HAP-1 (cell line): ENCODE data around the gene ARHGAP11A.

Experiments used
- DNase-seq, 2 experiments: peaks; one replicate each; pipeline ENCODE4 v3.0.0-alpha.2; 2016 to 2020; ENCODE audit warnings: low spot score in 2 of 2
- H3K27me3 ChIP-seq: fragments of 250-450 bp; sonication (Bioruptor Pico); 2 replicates; pipeline ENCODE4 v1.5.1; 2020; ENCODE audit warnings: low read depth, mild to moderate bottlenecking, moderate library complexity
- H3K36me3 ChIP-seq: fragments of 250-450 bp; sonication (Bioruptor Pico); replicated peaks from 2 replicates; pipeline ENCODE4 v1.5.1; 2020; ENCODE audit warnings: mild to moderate bottlenecking
- H3K4me1 ChIP-seq: fragments of 250-450 bp; sonication (Bioruptor Pico); 2 replicates; pipeline ENCODE4 v1.5.1; 2020; ENCODE audit warnings: mild to moderate bottlenecking
- H3K4me3 ChIP-seq: fragments of 250-450 bp; sonication (Bioruptor Pico); 2 replicates; pipeline ENCODE4 v1.5.1; 2020; ENCODE audit warnings: mild to moderate bottlenecking, moderate library complexity
- H3K9me3 ChIP-seq: fragments of 250-450 bp; sonication (Bioruptor Pico); 2 replicates; pipeline ENCODE4 v1.5.1; 2020; ENCODE audit warnings: mild to moderate bottlenecking, moderate library complexity
- in situ Hi-C: fragments of 300-500 bp; cut with MboI; formaldehyde crosslinking; loops from 3 replicates; pipeline ENCODE4 v1.14.3; 2020; ENCODE audit warnings: low sequenced_read_pairs, inconsistent platforms, mixed read lengths

Gene ARHGAP11A

DNA sequence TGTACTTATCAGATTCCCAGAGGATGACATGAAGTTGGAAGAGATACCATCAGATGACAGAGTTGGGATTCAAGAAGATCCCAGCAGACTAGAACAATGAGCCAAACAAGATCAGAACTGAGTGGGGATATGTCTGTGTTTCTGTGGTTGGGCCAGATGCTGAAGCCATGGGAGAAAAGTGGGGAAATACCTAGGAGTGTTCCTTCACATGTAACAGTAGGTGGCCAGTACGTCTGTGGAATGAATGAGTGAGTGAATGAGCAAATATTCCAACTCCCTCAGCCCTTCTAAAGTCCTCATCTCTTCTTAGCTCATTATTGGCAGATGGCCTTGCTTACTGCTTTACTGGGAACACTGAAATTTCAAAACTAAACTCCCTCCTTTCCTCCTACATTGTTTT is 70.3 kb downstream of the ARHGAP11A start:
- Histone ChIP-seq H3K27me3 (no peaks in the 10 kb centered on the region), H3K4me3 (no peak overlapping the region), H3K36me3 (no peaks in the 10 kb centered on the region), H3K4me1 (no peaks in the 10 kb centered on the region), H3K9me3 (no peaks in the 10 kb centered on the region)
- in situ Hi-C loops: no loop called here
- no peak for DNase-seq

DNA sequence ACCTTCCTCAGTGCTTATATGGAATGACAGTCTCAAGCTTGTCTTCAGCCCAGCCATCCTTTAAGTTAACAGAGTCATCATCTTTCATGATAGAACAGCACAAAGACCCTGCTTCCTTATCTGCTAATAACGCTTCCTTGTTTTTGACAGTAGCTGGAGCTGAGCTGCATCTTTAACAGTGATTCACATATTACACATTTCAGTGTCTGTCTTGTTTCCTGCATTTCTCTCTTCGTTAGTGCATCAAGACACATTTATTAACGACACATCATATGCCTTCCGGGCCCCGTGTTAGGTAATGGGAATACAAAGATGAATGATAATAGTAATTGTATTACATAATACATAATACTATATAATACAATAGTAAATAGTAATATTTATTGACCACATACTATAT is 72.3 kb downstream of the ARHGAP11A start:
- Histone ChIP-seq H3K4me1 (no peaks in the 10 kb centered on the region), H3K36me3 (no peaks in the 10 kb centered on the region), H3K9me3 (no peaks in the 10 kb centered on the region), H3K4me3 (no peak overlapping the region), H3K27me3 (peaks cover 2% of the 10 kb centered on the region; the same call in 1 of the 2 replicates)
- in situ Hi-C loops: no loop called here
- DNase-seq: no peak

DNA sequence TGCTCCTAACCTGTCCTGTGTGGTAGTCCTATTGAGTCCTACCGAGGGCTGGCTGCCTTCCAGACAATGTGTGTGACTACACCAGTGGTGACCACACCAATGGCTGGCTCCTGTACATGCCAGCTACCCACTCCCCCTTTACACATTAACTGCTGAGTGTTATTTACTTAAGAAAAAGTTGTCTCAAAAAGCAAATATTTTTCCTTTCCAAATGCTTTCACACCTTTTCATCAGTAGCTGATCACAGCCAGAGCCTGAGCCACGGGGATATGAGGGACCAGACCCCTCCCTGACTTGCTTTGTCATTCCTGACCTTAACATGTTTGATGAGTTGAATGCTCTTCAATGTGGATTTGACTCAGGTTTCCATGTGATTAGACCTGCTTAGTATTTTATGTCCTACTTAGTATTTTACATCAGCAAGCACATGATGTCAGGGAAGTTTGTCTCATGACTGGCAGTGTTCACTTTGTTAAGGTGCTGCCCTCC is 72.9 kb downstream of the ARHGAP11A start:
- Histone ChIP-seq H3K4me3 (no peak overlapping the region), H3K27me3 (peaks cover 2% of the 10 kb centered on the region; the same call in 1 of the 2 replicates), H3K4me1 (no peaks in the 10 kb centered on the region), H3K9me3 (no peaks in the 10 kb centered on the region), H3K36me3 (no peaks in the 10 kb centered on the region)
- in situ Hi-C loops: no loop called here
- no peak for DNase-seq
